Subcutaneous abdominal adipose tissue (tissue), 5 donors: Measurements from ENCODE around the gene PPFIA2.

Experiments
- H3K27ac ChIP-seq: one replicate; pipeline ENCODE4 v1.7.0; 2013; ENCODE audit warnings: low read depth, mild to moderate bottlenecking, inconsistent platforms, low read length, moderate library complexity
- H3K27me3 ChIP-seq, 5 donors: one replicate each; pipeline ENCODE4 v1.7.0; 2013; ENCODE audit warnings: low read length in 5 of 5, inconsistent platforms in 1 of 5; ENCODE audit not compliant: control insufficient read depth in 5 of 5, insufficient read depth in 4 of 5
- H3K36me3 ChIP-seq, 5 donors: one replicate each; pipeline ENCODE4 v1.7.0; 2013; ENCODE audit warnings: low read length in 5 of 5; ENCODE audit not compliant: control insufficient read depth in 5 of 5, insufficient read depth in 5 of 5
- H3K4me1 ChIP-seq, 5 donors: one replicate each; pipeline ENCODE4 v1.7.0; 2013; ENCODE audit warnings: low read length in 5 of 5, mild to moderate bottlenecking in 3 of 5, moderate library complexity in 1 of 5; ENCODE audit not compliant: control insufficient read depth in 5 of 5, insufficient read depth in 5 of 5
- H3K4me3 ChIP-seq, 5 donors: one replicate each; pipeline ENCODE4 v1.7.0; 2013; ENCODE audit warnings: low read length in 5 of 5, low read depth in 1 of 5
- H3K9ac ChIP-seq, 5 donors: one replicate each; pipeline ENCODE4 v1.7.0; 2013; ENCODE audit warnings: low read length in 5 of 5, mild to moderate bottlenecking in 4 of 5, moderate library complexity in 3 of 5
- H3K9me3 ChIP-seq, 5 donors: one replicate each; pipeline ENCODE4 v1.7.0; 2013; ENCODE audit warnings: low read length in 5 of 5; ENCODE audit not compliant: control insufficient read depth in 5 of 5
- donor health status: healthy.
- donor health status: healthy.
- donor health status: healthy.
- donor health status: healthy.
- donor health status: healthy.

Gene PPFIA2

DNA sequence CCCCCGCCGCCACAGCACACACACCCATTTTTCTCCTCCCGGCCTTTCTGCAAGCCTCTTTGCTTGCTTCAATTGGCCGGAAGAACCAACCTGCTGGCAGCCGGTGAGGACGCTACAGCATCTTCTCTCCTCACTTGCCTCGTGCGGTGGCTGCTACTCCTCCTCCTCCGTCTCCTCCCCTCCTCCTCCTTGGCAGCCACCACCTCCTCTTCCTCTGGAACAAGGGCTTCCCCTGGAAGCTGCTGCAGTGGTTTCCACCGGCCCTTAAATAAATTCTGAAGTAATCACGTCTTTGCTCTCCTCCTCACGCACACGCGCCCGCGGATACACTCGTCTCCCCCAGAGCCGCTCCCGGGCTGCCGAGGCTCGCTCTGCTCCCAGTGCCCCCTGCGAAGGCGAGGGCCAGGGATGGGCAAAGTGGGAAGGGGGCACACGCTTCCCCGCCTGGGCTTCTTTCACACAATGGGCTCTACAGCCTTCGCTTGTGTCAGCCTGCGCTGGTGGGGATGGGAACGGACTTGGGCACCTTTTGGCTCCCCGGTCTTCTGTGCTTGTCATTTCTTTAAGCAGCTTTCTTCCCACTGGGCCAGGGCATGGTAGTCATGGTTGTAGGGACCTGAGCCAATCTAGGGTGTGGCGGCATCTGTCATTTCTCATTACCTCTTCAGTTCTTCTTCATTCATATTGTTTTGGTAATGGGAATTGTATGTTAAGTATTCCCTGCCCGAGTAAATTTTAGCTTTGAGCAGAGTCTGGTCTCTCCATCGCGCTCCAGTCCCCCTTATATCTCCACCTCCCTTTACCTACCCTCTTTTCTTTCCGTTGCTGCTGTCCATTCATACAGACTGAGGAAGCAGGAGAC, at the start of gene PPFIA2:
TSS of gene PPFIA2 (minus strand) at position 161 of the 862 bp plus-strand sequence.
- Histone ChIP-seq H3K27ac (no peak within 1 kb of the TSS), H3K4me3 (peak within 1 kb of the TSS; percentile 63 to 75 (median 68)), H3K27me3 (peaks cover 0 to 10% (median 4%) of the 10 kb centered on the region in 5 donors), H3K9ac (peak within 1 kb of the TSS in 1 of 5 donors; percentile 23), H3K9me3 (no peaks in the 10 kb centered on the region), H3K36me3 (no peaks in the 10 kb centered on the region), H3K4me1 (peaks cover 0 to 18% (median 16%) of the 10 kb centered on the region in 5 donors)

DNA sequence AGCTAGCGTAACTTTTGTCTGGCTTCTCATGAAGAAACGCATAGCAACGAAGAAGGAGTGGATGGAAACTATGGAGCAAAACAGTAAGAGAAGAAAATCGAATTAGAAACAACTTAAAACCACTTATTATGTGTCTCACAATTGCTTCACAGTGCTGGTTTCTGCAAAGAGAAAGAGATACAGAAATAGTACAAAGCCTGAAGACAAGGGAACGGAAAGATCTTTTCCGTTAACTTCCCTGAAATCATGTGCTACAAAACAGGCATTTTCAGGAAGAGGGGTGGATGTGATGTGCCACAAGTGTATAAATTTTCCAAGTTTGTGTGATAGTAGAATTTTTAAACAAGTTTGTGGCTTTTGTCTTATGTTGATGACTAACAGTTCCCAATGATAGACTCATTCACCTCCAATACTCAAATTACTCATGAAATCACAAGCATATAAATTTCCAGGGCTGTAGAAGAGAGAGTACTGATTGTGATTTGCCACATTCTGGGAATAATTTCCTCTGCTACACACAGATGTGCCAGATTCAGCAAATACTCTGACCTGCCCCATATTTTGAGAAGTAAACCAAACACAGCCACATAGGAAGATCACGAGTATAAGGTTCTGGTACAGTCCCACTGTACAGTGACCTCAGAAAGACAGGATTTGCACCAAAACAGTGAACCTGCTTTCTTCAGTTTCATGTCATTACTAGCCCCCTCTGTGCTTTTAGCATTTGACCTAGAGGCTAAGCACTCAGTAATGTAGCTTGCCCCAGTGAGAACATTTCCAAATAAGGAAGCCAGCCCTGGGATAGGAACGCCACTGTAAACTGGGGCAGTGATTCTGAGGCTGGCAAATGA, 41.4 kb upstream of the PPFIA2 start:
- no peaks in the 10 kb centered on the region for H3K36me3 ChIP-seq
- no peaks in the 10 kb centered on the region for H3K27me3 ChIP-seq
- peak overlapping the region in 2 of 5 donors; percentile 27 to 32 for H3K4me3 ChIP-seq
- no peak overlapping the region for H3K9ac ChIP-seq
- H3K4me1 ChIP-seq = peaks cover 0 to 14% (median 8%) of the 10 kb centered on the region in 5 donors
- peak overlapping the region; percentile 55 for H3K27ac ChIP-seq
- peaks cover 0 to 5% (median 0%) of the 10 kb centered on the region in 5 donors for H3K9me3 ChIP-seq

DNA sequence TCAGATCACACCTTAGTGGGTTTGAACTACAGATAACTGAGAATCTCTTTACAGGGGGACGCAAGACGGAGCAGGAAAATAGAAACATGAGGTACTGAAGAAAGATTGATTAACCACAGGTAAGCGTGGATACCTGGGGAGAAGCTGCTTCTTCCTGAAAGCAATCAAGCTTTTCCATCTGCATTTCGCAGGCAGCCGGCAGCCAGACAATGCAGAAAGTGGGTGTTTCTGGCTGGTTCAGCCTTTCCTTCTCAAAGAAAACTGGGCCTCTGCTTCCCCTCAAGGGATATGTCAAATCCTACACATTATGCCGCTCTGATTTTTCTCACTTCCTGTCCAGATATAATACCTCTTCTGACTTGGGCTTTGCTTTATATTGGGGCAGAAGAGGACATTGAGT, 39.1 kb upstream of the PPFIA2 start:
- no peak overlapping the region for H3K4me3 ChIP-seq
- no peak overlapping the region for H3K9ac ChIP-seq
- H3K9me3 ChIP-seq = no peaks in the 10 kb centered on the region
- no peaks in the 10 kb centered on the region for H3K36me3 ChIP-seq
- peaks cover 0 to 14% (median 8%) of the 10 kb centered on the region in 5 donors for H3K4me1 ChIP-seq
- H3K27me3 ChIP-seq = no peaks in the 10 kb centered on the region
- H3K27ac ChIP-seq = no peak overlapping the region

DNA sequence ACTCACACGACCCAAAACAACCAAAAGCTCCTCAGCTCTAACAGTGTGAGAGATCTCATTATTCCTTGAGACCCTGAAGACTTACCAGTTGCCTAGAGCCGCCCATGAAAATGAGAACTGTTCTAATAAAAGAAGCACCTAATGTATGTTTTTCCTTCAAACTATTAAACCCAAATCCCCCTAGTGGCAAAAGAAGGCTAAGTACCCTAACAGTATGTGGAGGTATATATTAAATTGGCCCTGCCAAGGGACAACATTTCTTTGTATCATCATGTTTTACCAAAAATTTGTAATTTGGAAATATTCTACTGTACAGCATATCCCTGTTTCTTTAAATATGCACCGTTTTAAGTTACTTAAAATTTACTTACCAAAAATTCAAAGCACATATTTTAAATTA, 38.0 kb upstream of the PPFIA2 start:
- Histone ChIP-seq H3K36me3 (no peaks in the 10 kb centered on the region), H3K4me1 (peaks cover 0 to 14% (median 8%) of the 10 kb centered on the region in 5 donors), H3K27me3 (no peaks in the 10 kb centered on the region), H3K4me3 (no peak overlapping the region), H3K9ac (no peak overlapping the region), H3K9me3 (no peaks in the 10 kb centered on the region), H3K27ac (no peak overlapping the region)

DNA sequence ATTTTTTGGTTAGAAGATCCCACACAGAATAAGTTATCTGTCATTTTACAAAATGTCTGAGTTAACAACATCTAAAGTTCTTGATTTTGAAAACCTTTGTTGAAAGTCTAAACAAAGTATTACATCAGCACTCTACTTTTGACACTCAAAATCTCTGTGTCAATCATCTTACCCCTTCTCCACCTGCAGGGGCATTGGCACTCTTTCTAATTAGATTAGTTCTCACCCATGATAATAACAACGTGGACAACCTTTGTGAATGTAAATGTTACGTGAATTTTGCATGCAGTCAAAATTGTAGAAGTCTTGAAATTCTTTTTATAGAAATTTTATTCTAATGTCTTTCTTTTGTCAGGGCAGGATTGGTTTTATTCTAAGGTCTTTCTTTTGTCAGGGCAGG, 33.5 kb upstream of the PPFIA2 start:
- Histone ChIP-seq H3K4me3 (no peak overlapping the region), H3K27ac (no peak overlapping the region), H3K27me3 (no peaks in the 10 kb centered on the region), H3K9me3 (no peaks in the 10 kb centered on the region), H3K4me1 (no peaks in the 10 kb centered on the region), H3K9ac (no peak overlapping the region), H3K36me3 (no peaks in the 10 kb centered on the region)

DNA sequence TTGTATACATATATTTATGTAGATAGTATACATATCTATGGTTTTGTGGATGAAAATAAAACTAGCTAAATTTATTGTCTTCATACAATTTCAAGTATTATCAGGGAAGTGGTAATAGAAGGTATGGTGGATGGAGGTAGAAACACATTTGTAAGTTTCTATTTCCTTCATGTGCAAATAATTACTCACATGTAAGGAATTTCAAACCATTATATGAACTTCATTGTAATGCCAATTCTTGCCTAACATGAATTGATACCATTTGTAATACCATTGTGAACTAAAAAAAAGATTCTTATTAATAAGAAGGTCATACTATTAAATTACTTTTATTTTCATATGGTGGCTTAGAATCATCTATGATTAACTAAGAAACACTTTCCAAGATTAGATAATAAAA, 20.1 kb upstream of the PPFIA2 start:
- H3K9me3 ChIP-seq = no peaks in the 10 kb centered on the region
- no peak overlapping the region for H3K27ac ChIP-seq
- no peak overlapping the region for H3K9ac ChIP-seq
- no peaks in the 10 kb centered on the region for H3K36me3 ChIP-seq
- no peaks in the 10 kb centered on the region for H3K4me1 ChIP-seq
- H3K27me3 ChIP-seq = no peaks in the 10 kb centered on the region
- no peak overlapping the region for H3K4me3 ChIP-seq

DNA sequence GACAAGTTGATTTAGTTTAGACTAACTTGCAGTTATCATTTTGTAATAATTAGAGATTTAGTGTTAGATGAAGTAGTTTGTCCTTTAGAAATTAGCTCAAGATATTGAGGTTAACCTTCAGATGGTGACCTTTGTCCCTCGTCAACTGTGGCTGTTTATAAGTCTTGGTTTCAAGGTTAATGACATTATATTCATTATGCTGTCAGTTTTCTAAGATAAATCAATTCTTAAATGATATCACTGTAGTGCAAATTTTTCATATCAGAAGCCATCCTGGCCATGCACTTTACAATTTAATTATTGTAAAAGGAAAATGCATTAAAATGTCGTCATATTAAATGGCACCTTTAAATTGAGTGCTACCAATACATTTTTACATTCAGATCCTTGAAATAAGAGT, 19.6 kb upstream of the PPFIA2 start:
- Histone ChIP-seq H3K9me3 (no peaks in the 10 kb centered on the region), H3K27me3 (no peaks in the 10 kb centered on the region), H3K27ac (no peak overlapping the region), H3K4me1 (no peaks in the 10 kb centered on the region), H3K9ac (no peak overlapping the region), H3K36me3 (no peaks in the 10 kb centered on the region), H3K4me3 (no peak overlapping the region)

DNA sequence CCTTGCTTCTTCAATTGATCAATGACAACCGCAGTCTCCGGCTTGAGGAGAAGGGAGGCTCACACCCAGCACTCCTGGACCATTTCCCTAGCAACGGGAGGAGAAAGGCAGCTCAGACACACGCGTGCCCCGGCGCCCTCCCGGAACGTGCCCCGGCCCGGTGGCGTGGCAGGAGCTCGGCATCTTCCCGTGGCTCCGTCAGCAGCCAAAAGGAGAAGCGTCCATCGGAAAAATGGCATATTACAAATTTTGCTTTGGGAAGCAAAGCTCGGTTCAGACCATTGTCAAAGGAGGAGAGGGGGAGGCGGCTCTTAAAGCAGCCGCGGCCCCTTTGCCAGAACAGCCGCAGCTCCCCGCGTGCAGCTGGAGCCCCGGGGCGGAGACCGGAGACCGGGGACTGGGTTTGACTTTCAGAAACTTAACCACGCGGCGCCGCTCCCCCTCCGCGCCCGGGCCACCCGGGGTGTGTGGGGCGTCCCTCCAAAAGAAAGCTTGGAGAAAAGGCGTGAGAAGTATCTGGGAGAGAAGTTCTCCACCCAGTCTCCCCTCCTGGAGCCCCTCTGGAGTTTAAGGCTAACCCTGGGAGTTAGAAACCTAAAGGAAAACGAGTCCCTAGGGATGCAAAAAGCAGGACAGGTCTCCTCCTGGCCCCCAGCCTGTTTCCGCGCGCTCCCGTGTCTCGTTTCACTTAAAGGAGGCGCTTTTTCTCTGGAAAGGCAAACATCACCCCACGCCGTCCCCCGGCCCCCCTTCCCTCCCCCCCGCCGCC, 545 bp downstream of the PPFIA2 start:
- peak overlapping the region in 1 of 5 donors; percentile 23 for H3K9ac ChIP-seq
- no peak overlapping the region for H3K27ac ChIP-seq
- no peaks in the 10 kb centered on the region for H3K9me3 ChIP-seq
- H3K4me1 ChIP-seq = peaks cover 0 to 18% (median 16%) of the 10 kb centered on the region in 5 donors
- peaks cover 0 to 10% (median 4%) of the 10 kb centered on the region in 5 donors for H3K27me3 ChIP-seq
- H3K4me3 ChIP-seq = peak overlapping the region; percentile 63 to 75 (median 68)
- H3K36me3 ChIP-seq = no peaks in the 10 kb centered on the region

DNA sequence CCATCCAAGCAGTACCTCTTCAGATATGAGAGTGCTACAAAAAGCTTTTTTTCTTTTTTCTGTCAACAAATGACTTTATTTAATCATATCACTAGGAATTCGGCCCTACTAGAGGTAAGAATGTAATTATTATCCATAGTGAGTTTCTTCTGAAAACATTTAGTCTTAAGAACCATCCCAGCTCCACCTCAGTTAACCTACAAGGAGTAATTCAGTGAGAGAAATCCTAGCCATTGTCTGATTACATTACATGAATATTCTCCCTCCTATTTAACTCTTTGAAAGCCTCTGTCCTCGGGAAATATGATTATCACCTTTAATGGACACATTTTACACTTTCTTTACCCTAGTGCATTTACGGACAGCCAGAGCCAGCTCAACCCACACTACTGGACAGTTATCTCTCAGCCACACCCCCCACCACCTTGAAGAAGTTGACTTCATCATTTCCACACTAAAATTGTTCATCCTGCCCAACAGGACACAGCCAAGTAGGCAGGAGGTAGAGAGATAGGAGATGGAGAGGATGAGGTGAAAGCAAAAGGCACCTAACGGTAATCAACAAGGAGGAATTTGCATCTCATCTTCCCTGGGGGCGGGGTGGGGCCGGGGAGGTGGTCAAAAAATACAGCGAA, 1.3 kb downstream of the PPFIA2 start:
- Histone ChIP-seq H3K27me3 (peaks cover 0 to 10% (median 4%) of the 10 kb centered on the region in 5 donors), H3K36me3 (no peaks in the 10 kb centered on the region), H3K9me3 (no peaks in the 10 kb centered on the region), H3K4me1 (peaks cover 0 to 18% (median 16%) of the 10 kb centered on the region in 5 donors), H3K27ac (no peak overlapping the region), H3K4me3 (peak overlapping the region; percentile 61 to 68 (median 67)), H3K9ac (no peak overlapping the region)
